HG03571 (cell line): ENCODE data around the gene GRIA4.

Experiments
- ATAC-seq: cut with Tn5 transposase; IDR thresholded peaks from one replicate; pipeline ENCODE4 v1.9.1; 2021; ENCODE audit not compliant: unreplicated experiment

The GRIA4 gene

DNA sequence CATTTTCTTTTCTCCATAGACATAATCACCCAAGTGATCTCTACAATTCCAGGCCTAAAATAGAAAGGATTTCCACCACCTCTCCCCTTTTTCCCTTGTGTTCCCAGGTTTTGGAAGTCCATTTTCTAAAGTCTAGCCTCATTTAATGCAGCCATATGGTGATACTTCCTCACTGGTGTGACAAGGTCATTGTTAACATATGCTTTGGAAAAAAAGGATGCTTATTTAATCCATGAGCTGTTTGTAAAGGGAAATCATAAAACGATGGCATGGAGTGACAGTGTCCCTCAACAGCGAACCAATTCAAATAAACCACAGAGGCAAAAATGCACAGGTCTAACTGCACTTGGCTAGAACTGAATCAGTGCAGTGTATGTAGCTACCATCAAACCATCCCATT is 26.6 kb downstream of the GRIA4 start:
- ATAC-seq, result no peak

DNA sequence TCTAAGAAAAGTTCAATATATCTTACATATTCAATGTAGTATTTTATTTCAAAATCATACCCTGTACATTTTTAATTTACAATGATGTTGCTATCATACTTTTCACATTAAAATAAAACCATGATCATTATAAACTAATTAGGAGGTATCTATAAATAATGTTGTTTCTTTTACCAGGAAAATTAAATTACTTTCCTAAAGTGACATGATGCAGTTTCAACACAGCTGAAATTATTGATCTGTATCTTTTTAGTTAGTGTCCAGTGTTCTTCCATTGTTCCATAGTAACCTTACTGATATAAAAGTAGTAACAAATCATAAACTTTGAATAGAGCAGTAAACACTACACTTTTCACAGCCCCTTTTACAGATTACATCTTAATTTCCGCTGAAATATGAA is 29.7 kb downstream of the GRIA4 start:
- no peak for ATAC-seq

DNA sequence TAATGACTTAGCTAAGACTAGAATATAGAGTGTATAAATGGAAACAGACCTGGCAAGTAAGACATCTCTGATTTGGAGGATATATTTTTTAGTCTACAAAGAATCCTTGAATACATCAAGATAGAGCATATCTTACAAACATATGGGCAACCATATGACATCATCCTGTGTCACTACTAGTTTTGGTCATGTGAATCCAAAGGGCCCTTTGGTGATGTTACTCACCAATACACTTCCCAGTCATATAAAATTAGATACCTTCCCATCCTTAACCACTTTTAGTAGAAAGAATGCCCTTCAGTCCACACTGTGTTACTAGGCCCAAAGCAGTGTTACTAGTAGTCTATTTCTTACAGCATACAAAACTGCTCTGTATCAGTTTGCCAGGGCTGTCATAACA is 31.6 kb downstream of the GRIA4 start:
- ATAC-seq, result no peak

DNA sequence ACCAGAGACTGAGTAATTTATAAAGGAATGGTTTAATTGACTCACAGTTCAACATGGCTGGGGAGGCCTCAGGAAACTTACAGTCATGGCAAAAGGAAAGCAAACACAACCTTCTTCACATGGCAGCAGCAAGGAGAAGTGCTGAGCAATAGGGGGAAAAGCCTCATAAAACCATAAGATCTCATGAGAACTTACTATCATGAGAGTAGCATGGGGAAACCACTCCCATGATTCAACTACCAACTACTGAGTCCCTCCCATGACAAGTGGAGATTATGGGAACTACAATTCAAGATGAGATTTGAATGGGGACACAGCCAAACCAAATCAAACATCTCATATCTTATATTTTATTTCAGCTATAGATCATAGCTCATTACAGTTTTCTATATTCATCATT is 33.0 kb downstream of the GRIA4 start:
- no peak for ATAC-seq

DNA sequence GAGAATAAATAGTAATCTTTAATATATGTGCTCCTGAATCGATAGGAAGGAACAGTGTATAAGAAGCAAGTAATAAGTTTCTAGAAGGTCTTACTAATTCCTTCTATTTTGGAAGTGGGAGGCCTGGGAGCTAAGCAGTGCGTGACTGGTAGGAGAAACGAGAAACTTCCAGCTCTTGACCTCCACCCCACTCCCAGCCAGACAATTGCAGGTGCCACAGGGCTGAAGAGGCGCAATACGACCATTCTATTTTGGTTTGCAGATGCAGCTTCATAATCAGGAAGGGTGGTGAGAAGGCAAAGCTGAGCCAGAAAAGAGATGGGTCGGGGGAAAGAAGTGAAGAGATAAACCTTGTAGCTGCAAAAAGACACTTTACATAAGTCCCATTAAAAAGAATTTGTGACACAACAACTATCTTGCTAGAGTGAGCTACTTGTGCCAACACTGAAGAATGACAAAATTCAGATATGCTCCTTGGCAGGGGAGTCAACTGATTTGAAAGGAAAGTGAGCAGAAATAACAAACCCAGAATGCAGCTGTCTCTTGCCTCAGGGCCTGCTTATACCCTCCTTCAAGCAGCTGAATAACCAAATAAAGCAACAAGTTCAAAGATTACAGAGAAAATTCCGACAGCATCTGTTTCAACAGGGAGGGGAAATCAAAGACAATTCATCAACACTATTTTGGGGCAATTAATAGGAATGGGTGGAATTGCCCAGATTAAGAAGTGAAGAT is 35.1 kb downstream of the GRIA4 start:
- ATAC-seq, result no peak

DNA sequence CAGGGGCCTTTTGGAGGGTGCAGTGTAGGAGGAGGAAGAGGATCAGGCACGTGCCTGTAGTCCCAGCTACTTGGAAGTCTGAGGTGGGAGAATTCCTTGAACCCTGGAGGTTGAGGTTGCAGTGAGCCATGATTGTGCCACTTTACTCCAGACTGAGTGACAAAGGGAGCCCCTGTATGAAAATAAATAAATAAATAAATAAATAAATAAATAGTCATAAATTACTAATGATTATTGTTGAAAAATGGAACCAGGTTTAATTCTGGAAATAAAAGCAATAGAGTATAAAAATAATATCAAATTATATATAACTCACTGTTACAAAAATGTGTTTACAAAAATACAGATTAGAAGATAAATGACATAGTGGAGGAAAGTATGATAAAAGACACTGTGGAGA is 37.9 kb downstream of the GRIA4 start:
- no peak for ATAC-seq

DNA sequence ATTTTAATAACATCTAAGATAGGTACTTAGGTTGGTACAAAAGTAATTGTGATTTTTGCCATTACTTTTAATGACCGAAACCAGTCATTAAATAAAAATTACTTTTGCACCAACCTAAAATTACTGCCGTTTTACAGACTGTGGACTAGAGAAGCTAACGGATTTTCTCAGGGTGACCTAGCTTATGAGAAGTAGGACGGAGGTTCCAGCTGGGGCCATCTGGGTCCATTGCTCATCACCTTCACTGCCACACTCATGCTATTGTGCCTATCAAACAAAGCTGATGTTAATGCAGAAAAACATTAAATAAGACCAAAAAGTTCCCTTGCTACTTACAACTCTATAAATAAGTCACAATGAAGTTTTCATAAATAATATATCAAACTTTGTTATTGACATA is 38.9 kb downstream of the GRIA4 start:
- ATAC-seq, result no peak

DNA sequence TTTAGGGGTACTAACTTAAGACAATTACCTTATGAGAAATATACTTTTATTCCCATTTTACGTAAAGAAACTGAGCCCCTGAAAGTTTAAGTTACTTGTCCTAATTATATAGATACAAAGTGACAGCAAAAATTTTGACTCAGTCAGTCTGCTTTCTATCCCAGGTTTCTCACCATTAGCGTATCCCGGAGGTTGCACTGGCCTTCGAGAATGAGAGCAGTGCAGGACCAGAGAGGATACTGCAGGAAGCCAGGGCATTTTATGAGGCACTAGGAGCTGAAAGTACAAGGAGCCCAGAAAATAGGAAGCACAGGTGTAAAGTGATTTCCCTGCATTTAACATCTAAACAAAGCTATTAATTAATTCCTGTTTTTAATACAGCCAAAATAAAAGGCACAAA is 55.4 kb downstream of the GRIA4 start:
- ATAC-seq, result no peak

DNA sequence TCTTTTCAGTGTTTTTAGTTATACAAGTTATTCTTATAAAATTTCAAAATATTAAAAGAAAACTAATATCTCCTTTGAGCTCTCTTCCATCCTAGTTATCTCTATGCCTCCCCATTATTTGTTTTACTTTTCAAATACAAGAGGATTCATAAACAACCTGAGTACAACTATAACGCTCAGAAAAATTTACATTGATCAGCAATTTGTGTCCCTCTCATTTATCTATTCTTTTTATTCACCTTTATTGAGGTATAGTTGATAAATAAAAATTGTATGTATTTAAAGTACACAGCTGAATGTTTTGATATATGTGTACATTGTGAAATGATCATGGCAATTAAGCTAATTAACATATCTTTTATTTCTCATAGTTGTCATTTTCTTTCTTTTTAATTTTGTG is 57.6 kb downstream of the GRIA4 start:
- no peak for ATAC-seq

DNA sequence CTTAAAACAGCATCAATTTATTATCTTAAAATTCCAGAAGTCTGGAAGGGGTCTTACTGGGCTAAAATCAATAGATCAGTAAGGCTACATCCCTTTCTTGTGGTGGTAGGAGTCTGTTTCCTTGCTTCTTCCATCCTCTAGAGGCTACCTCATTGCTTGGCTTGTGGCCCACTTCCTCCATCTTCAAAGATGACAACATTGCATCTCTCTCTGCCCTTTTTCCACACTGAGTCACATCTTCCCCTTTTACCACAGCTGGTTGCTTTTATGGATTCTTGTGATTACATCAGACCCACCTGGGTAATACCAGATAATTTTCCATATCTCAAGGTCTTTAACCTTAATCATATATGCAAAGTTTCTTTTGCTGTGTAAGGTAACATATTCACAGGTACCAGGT is 60.9 kb downstream of the GRIA4 start:
- no peak for ATAC-seq

DNA sequence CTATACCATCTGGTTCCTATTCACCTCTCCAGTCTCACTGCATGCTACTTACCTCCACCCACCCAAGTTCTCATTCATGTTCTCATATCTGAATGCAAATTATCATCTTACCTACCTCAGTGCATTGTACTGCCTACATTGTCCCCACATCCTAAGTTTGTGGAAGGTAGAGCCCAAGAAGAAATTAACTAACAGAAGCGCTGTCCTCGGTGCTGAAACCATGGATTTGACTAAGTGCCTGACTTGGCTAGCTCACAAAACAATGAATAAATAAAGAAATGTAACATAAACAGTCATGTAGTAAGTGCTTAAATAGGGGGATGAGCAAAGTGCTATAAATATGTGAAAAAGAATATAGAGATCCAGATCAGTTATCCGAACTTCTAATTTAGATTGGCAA is 63.2 kb downstream of the GRIA4 start:
- ATAC-seq, result no peak

DNA sequence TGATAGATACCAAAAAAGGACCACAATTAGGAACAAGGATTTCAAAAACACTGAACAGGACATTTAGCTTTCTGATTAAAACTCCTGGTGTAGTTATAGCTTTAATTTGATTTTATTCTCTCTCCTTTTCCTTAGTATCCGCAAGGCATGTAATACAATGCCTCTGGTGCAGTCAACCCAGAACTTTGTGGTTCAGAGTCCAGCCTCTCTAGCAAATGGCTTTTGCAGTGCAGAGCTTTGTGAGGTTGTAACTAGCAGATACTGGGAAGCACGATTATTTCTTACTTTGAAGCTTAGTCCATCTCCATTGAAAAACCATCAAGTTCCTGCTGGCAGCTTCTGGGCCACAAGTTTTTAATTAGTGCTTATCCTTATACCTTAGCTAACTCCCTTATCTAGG is 79.8 kb downstream of the GRIA4 start:
- no peak for ATAC-seq

DNA sequence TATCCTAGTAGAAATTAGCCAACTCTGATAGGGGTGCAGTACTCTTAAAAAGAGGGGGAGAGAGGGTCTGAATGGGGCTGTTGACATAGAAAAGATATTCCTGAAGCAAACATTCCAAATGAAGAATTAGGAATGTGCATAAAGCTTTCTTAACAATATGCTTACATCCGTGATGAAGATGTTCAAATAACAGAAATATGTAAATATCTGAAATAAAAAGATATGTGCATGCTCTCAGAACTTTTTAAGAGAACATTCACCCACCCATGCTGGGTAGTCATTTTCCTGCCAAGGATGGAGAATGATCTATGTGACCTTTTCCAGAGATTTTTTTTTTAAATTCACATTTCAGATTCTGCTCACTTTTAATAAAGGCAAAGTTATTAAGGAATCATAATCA is 80.6 kb downstream of the GRIA4 start:
- no peak for ATAC-seq

DNA sequence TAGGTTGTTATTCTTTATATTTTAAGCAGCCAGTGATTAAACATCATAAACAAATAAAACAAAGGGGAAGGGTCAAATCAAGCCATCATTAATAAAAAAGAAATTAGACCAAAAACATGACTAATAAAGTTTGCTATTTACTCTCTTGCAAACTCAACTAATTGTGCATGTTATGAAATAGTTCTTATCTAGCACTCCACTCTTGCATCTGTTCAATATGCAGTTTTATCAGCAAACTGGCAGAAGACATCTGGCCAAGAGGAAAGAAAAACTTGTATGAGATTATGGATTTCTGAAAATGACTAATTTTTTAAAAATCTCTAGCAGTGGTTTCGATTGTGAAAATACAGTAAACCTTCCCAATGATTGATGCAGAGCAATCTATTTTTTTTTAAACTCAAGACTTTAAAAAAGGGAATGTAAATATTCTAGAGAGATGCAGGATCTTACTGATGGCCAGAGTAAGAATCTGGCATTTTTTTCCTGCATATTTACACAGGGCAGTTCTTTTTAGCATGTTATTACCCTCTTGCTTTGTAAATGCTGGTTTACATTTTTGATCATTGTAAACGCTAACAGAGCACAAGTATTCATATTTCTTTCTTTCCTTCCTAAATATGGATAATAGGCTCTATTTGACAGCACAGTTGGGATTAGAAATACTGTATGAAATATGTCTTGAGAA is 83.3 kb downstream of the GRIA4 start:
- no peak for ATAC-seq

DNA sequence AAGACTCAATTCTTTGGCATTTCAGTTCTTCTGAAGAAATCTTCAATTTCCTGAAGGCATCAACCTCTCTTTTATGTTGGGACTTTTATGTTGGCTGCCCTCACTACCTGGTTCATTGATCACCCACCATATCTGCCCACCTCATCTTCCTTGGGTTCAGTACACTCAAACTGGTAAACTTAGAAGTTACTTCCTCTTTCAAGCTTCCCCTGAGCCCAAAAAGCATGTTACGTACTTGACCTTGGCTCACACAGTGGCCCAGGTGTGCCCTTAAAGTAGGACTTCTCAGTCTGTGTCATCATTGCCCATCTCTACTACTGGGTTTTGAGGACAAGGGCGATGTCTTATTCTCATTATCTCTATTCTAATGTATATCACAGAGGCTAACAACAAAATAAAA is 86.1 kb downstream of the GRIA4 start:
- ATAC-seq, result no peak

DNA sequence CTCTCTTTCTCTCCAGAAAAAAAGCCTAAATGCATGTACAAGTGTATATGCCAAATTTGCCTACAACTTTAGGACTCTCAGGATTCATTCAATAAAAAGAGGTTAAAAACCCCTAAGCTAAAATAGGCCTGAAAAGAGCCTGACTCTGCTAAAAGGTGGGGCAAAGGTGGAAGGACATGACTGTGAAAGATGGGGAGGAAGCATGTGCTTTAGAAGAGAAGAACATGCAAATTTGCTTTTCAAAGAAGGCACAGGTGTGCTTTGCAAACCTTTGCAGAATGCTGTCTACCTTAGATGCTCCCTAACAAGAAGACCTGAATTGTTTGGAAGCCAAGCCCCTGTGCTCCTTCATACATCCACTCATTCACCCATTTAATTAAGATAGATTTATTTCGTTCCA is 87.4 kb downstream of the GRIA4 start:
- no peak for ATAC-seq

DNA sequence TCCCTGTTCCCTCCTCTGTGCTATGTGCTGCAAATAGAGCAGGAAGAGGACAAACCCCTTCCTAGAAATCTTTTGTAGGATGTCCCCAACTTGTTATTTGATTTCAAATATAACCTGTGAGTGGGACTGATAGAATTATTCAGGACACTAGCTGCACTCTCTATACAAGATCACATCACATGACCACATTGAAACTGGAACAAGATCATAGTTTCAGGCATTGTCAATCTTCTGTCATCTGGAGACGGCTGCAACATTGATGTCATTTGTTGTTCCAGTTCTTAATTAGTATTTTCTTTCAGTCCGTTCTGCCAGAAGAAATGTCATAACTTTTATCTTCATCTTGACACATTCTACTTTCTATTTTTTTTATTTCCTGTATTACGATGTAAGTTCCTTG is 89.3 kb downstream of the GRIA4 start:
- no peak for ATAC-seq

DNA sequence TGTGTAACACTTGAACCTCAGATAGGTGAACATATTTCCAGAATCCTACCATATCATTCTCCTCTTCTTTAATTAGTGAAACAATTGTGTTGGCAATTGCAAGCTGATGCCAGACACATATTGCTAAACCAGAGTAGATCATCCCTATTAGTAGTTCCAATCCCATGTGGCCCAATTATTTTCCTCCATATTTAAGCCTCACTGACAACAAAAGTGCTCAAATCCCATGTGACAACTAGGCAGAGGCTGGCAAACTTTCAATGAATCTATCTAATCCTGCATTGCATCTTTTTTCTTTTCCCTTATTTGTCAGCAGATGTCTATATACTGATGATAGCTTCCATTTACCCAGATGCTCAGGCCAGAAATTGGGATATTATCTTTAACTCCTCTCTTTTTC is 90.4 kb downstream of the GRIA4 start:
- ATAC-seq, result no peak

DNA sequence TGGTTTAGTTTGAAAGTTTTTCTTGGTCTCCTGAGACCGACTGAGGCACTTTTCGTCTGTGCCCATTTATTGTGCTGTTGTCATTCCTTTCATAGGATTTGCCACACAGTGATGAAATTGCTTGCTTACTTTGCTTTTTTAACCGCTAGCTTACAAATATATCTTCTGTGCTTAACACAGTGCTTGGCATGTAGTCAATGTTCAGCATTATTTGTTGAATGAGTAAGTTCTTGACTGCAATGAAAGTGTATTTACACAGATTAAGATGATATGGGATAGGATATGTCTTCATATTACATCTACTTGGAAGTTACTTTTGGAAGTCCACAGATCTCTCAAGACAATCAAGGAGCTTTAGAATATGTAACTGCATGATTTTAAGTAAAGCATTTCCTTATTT is 91.2 kb downstream of the GRIA4 start:
- no peak for ATAC-seq

DNA sequence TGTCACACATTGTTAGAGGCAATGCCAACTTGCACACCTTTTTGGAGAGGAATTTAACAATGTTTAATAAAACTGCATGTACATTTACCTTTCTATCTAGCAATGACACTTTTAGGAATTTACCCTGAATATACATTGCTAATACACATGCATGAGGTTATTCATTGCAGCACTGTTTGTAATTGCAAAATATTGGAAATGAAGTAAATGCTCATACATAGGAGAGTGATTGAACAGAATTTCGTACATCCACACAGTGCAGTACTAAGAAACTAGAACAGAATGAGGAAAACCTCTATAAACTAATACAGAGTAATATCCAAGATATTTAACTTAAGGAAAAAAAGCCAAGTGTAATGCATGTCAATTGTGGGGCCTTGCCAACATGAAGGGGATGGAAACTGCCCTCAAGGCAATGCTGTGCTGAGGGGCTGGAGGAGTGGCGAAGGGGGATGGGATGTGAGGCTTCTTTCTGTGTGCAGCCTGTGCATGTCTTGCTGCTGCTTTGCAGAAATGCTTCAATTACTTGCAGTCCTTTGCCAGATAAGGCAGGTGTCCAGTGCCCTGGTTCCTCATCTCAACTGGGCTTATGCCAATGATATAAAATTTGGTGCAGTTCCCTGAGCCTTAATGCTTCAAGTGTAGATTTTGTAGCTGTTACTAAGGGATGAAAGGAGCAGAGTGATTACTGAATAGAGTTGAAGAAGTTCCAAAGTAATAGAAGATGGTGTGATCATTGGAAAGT is 96.1 kb downstream of the GRIA4 start:
- no peak for ATAC-seq

DNA sequence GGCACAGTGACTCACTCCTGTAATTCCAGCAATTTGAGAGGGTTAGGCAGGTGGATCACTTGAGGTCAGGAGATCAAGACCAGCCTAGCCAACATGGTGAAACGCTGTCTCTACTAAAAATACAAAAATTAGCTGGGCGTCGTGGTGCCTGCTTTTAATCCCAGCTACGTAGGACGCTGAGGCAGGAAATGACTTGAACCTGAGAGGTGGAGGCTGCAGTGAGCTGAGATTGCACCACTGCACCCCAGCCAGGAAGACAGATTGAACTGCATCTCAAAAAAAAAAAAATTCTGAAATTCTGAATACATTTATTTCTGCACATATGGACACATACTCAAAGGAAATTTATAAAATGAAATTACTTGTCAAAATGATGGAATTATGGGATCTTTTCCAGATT is 103.2 kb downstream of the GRIA4 start:
- no peak for ATAC-seq

DNA sequence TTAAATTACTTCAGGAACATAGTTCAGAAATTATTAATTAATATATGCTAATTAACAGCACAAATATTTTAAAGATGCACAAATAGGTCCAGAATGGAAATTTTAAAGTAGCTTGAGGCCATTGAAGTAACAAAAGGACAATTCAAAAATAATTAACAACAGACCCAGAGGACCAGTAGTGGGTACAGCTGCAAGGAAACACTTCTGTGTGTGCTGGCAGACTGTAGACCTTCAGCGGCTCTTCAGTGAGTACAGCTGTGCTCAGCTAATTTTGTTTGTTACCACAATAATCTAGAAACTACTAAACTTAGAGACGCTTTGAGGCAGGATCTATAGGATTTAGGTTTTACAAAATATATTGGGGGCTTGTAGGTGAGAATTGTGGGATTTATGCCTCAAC is 103.8 kb downstream of the GRIA4 start:
- ATAC-seq, result no peak
